Thyroid gland (tissue), 4 donors: ENCODE measurements around the gene RSPH9.

Experiments used
- POLR2A ChIP-seq, 2 donors: fragments of 450-650 bp; IDR thresholded peaks; one replicate each; pipeline ENCODE4 v1.6.1; 2017; ENCODE audit warnings: antibody characterized with exemption in 2 of 2, mild to moderate bottlenecking in 2 of 2, moderate library complexity in 1 of 2
- TF ChIP-seq, protein P1 (sequence below), 6 experiments: fragments of 200-600 bp in 3 of 6; fragments of 450-650 bp in 3 of 6; sonication (generic) in 3 of 6; IDR thresholded peaks; one replicate each; pipeline ENCODE4 v1.5.1; 2016 to 2019; ENCODE audit warnings: antibody characterized with exemption in 6 of 6, mild to moderate bottlenecking in 2 of 6, inconsistent platforms in 1 of 6, moderate library complexity in 1 of 6

DNA sequence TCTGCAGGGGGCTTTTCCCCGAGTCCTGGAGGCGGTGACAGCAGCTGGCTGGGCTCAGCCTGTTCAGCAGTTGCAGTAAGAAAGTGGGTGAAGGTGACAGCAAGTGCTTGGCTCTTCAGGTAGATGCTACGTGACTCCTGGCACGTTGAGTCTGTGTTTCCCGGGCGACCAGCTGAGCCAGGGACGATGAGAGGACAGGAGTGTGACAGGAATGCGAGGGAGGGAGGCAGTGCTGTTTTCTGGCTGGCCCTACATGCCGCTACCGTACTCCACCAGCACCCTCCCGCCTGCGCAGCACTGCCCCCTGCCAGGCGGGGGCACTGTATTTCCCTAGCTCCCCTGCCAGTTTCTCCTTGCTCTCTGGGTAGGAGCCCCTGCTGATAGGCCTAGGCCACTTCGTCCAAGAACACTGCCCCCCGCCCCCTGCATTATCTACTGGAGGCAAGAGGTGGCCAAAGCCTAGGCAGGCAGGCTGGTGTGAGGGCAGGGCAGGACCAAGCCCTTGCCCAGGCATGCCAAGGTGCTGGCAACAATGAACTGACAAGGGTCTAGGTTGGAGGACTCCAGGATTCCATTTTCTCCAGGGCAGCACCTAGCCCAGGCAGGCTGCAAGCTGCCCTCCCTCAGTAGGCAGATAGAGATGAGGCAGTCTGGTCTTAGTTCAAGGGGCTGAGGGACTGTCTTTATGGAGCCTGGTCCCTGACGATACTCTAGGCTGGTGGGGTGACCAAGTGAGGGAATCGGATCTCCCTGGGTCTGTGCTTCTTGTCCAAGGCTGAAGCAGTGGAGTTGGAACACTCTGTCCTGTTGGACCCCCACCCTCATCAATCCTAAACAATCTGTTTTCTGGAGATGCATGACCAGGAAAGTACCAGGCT is 23.6 kb downstream of the RSPH9 start:
- TF ChIP-seq, protein P1, sequence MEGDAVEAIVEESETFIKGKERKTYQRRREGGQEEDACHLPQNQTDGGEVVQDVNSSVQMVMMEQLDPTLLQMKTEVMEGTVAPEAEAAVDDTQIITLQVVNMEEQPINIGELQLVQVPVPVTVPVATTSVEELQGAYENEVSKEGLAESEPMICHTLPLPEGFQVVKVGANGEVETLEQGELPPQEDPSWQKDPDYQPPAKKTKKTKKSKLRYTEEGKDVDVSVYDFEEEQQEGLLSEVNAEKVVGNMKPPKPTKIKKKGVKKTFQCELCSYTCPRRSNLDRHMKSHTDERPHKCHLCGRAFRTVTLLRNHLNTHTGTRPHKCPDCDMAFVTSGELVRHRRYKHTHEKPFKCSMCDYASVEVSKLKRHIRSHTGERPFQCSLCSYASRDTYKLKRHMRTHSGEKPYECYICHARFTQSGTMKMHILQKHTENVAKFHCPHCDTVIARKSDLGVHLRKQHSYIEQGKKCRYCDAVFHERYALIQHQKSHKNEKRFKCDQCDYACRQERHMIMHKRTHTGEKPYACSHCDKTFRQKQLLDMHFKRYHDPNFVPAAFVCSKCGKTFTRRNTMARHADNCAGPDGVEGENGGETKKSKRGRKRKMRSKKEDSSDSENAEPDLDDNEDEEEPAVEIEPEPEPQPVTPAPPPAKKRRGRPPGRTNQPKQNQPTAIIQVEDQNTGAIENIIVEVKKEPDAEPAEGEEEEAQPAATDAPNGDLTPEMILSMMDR (IDR thresholded peaks at IDR 0.05), result peak in 5 of 6 experiments; percentile 43 to 70 (median 67)
- TF ChIP-seq POLR2A (IDR thresholded peaks at IDR 0.05), result peak in 1 of 2 donors; percentile 46
